GOT3 (cell line): Measurements from ENCODE around the gene DIAPH3.

ENCODE experiments used
- DNase-seq: peaks from one replicate; lab custom pipeline; 2025; ENCODE audit warnings: mixed read lengths; lab: John Stamatoyannopoulos, UW

DIAPH3 gene

DNA sequence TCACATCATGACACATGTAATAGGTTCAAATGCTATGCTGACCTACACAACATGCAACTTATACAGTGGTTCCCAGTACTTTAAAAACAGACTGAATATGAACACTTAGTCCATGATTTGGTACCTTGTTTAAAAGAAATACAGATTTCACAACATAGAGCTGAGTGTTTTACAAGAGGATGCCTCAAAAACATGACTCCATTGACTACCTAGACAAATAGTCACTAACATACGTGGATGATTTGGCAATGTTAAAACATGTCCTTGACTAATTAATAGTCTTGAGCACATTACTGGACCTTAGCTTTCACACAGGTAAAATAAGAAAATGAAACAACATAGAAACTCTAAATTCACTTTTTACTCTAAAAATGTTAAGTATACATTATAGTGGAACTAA lies 300.1 kb downstream of the DIAPH3 start:
- DNase-seq: no peak

DNA sequence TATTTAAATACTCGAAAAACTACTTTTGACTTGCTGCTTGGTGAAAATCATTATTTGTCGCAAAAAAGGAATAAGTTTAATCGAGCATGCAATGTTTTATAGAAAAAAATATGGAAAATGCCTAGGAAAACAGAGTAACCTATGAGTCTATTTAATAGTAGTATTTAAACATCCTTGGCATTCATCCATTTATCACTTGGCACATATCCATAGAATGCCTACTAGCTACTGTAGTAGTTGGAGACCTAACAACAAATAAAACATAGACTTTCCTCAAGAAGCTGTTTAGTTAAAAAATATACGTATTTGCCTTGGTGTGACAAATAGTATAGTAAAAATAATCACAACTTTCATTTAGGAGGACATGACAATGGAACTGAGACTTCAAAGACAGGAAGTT lies 302.1 kb downstream of the DIAPH3 start:
- DNase-seq: no peak

DNA sequence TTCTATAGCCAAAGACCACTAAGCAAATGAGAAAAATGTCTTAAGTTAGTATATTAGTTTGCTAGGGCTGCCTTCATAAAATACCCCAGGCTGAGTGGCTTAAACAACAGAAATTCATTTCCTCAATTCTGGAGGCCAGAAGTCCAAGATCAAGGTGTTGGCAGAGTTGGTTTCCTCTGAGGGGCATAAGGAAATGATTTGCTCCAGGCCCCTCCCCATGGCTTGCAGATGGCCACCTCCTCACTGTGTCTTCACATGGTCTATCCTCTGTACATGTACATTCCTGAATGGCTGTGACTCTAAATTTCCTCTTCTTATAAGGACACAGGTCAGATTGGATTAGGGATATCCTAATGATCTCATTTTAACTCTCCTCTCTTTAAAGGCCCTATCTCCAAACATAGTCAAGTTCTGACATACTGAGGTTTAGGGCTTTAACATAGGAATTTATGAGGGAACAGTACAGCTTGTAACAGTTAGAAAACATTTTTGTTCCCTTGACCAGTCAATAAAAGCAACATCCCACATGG lies 307.4 kb downstream of the DIAPH3 start:
- DNase-seq: no peak

DNA sequence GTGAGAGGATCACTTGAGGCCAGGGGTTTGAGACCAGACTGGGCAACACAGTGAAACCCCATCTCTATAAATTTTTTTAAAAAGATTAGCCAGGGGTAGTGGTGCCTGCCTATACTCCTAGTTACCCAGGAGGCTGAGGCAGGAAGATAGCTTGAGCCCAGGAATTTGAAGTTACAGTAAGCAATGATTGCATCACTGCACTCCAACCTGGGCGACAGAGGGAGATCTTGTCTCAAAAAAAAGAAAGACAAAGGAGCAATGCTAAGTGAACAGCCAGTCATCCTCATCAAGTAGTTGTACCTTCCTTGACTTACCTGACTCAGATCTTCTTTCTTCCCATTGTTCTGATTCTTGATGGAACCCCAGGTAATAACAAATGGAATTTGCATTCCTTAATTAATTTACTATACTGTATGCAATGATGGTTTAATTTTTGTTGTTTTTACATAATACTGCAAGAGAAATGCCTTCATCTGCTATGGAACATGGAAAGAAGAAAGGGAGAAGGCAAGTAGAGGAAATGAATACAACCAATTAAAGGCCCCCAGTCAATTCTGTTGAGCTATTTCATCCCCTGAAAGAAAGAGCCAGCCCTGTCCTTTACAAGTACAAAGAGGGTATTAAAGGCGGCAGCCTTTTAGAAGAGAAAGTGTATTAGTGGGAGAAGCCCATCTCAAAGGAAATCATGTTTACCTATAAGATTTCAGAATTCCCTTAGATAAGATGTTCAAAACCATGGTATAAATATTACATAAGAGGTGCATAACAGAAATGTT lies 316.7 kb downstream of the DIAPH3 start:
- DNase-seq: no peak

- no peak for DNase-seq
Measured at GRCh38 chr13:59843040-59843439, 320.7 kb downstream of the DIAPH3 start.

- no peak for DNase-seq
Measured at GRCh38 chr13:59842507-59842906, 321.2 kb downstream of the DIAPH3 start.

- DNase-seq: no peak
Measured at GRCh38 chr13:59839186-59839585, 324.5 kb downstream of the DIAPH3 start.

DNA sequence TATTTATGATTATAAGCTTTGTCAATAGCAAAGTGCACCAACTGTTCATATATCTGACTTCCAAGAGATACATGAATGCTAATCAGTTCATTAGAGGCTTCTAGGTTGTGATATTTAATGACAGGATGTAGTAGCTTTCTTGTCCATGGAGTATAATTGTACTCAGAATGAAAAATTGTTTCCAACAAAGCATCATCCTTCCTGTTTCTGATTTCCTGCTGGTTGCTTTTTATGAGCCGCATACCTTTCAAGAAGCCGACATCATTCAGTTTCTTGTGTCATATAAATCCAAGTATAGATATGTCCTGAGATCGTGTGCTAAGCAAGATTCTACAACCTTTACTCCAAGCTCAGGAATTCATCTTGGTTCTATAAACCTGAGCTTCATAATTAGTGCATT lies 326.6 kb downstream of the DIAPH3 start:
- DNase-seq: no peak

DNA sequence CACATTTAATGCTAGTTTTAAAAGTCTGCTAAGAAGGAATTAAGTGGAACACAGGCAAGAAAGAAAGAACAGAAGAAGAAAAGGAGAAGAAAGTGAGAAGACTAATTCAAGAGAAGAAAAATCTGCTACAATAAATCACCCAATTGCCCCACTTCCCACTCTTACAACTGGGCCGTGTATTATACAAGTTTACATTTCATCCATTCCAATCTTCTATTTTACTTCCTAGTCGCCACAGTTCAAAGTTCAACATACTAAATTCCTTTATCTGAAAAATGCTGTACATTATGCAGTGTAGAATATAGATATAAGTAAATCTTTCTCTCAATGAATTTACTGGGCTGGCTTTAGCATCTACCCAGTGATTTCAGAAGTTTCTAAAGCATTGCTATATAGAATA lies 328.2 kb downstream of the DIAPH3 start:
- no peak for DNase-seq

- no peak for DNase-seq
Measured at GRCh38 chr13:59834801-59835200, 328.9 kb downstream of the DIAPH3 start.

GRCh38 chr13:59829690-59830089 lies 334.0 kb downstream of the DIAPH3 start:
- DNase-seq: no peak

- no peak for DNase-seq
Measured at GRCh38 chr13:59823486-59823885, 340.2 kb downstream of the DIAPH3 start.

GRCh38 chr13:59809564-59809963 lies 354.2 kb downstream of the DIAPH3 start:
- DNase-seq: no peak

- no peak for DNase-seq
Measured at GRCh38 chr13:59806801-59807200, 356.9 kb downstream of the DIAPH3 start.

DNA sequence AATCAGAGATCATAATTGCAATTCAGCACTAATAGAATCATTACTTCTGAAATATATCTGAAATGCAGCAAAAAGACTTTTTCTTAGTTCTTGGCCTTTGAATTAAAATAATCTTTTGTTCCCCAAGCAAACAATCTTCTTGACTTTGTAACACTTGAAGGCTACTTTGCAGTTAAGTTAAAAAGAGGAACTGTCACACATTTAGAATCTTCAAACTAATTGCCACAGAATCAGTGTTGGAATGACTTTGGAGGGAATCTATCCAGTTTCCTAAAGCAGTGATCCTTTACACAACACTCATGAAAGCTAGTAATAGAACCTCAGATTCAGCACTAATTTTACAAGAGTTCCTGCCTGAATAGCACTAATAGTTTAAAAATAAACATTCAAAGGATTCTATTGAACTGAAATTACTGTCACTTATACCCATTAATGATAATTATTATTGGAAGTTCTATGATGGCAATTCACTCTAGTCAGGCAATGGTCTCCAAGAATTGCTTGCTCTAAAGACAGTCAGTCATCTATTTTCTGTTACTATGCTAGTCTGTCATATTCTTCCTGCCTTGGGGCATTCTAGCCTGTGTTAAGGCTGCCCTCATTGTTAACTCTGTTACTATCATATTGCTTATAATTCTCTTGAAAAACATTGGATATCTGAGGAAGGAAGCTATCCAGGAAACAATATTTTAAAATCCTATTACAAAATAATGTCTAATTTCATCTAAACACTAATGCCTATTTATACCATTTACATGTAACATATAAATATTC lies 362.4 kb downstream of the DIAPH3 start:
- no peak for DNase-seq

GRCh38 chr13:59793107-59793506 lies 370.6 kb downstream of the DIAPH3 start:
- no peak for DNase-seq

DNA sequence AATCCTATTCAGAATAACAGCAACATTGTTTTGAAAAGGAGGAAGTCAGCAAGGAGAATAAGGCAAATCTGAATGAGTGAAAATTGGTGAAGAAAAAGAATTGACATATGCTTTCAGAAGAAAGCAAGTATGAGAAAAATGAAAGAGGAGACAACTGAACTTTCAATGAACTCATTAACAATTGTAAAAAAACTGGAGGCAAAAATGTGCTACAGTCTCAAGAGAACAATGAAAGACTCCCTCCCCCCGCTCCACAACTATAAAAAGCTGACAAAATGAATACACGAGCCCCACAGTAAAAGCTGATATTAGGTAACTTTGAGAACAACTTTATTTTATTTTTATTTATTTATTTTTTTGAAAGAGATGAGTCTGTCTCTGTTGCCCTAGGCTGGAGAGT lies 373.1 kb downstream of the DIAPH3 start:
- DNase-seq: no peak

DNA sequence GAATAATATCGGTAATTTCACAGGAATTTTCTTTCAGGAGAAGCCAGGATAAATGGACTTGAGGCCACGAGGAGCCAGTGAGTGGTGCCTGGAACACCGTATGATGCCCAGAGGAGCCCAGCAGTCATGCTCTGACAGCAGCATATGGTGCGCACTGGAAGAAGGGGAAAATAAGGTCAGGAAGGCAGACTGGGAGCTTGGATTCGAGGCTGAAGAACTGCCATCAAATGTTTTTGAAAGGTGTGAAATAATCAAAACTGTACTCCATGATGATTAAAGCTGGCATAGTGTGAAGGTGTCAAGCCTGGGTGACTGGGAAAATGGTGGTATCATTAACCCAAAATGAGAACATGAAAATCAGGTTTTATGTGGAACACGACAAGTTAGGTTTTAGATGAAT lies 374.2 kb downstream of the DIAPH3 start:
- DNase-seq: no peak

DNA sequence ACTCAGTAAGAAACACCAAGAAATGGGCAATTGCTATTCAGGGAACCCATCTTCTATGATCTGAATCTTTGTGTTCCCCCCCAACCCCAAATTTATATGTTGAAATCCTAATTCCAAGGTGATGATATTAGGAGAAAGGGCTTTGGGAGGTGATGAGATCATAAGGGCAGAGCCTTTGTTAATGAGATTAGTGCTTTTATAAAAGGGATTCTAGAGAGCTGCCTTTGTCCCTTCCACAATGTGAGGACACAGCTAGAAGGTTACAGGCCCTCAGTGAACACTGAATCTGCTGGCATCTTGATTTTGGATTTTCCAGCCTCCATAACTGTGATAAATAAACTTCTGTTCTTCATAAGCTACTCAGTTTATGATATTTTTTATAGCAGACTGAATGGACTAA lies 376.0 kb downstream of the DIAPH3 start:
- no peak for DNase-seq

DNA sequence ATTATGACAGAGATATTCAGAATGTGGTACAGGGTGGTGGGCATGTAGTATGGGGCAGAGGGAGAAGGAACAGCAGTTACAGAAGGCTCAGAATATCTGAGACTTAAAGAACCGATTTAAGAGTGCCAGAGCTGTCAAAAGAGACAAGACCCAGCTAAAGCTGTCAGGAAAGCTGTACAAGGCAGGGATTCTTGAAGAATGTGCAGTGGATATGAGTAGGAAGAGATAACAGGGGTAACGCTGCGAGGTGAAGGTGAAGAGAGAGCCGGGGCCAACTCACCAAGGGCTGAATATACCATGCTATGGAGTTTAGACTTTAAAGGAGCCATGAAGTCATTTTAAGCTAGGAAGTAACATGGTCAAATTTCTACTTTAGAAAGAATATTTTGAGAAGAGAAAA lies 381.0 kb downstream of the DIAPH3 start:
- no peak for DNase-seq

GRCh38 chr13:59780058-59780457 lies 383.7 kb downstream of the DIAPH3 start:
- DNase-seq: no peak

DNA sequence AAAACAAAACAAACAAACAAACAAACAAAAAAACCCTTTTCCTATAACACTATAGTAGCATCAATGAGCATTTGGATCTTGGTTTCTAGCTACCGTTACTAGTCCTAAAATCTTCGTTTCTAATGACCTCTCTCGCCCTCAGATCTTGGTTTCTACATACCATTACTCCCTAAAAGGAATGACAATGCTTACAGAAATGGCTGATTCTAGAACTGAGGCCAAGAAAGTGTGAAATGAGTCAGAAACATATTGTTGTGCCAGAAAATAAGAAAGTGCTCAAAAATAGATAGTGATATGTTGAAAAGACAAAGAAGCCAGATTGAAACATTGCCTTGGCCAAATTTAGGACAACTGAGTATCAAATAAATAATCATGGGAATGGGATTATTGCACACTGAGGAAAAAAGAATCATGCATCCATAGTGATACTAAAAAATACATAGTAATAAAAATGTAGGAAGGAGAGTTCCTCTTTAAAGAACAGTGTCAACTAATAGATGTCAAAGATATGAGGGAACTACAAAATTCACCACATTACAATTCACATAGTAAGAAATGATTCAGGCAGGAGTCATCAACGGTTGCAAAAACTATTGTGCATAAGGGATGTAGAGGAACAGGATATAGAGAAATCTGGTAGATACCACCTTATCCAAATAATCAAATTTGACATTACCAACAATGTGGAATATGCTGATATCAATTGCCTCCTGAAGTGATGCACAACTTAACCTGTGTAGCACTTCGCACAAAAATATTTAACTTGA lies 386.6 kb downstream of the DIAPH3 start:
- no peak for DNase-seq
